AG04449 (cell line): ENCODE measurements around the gene DNAH7.

Source experiments
- CTCF ChIA-PET: fragments of 350-600 bp; formaldehyde crosslinking; extraction: SDS; loops from one replicate; lab custom pipeline; 2021; ENCODE audit warnings: antibody characterized with exemption; lab: Yijun Ruan, JAX
- POLR2A ChIA-PET: fragments of 400-600, 350-600 bp; formaldehyde crosslinking; extraction: SDS; loops from one replicate; lab custom pipeline; 2020; ENCODE audit warnings: antibody characterized with exemption, inconsistent platforms; lab: Yijun Ruan, JAX
- DNase-seq: peaks from one replicate; pipeline ENCODE4 v3.0.0-alpha.2; 2010; ENCODE audit warnings: low read depth, low spot score
- H3K4me3 ChIP-seq: 2 replicates; pipeline ENCODE4 v1.5.1; 2011; ENCODE audit warnings: low read depth, mild to moderate bottlenecking, control low read depth, low read length
- CTCF ChIP-seq: IDR thresholded peaks from one replicate; pipeline ENCODE4 v1.5.1; 2011; ENCODE audit warnings: mild to moderate bottlenecking, moderate library complexity, low read length, control low read depth, inconsistent platforms; ENCODE audit not compliant: insufficient read depth; ENCODE audit errors: missing control alignments

DNAH7 gene

DNA sequence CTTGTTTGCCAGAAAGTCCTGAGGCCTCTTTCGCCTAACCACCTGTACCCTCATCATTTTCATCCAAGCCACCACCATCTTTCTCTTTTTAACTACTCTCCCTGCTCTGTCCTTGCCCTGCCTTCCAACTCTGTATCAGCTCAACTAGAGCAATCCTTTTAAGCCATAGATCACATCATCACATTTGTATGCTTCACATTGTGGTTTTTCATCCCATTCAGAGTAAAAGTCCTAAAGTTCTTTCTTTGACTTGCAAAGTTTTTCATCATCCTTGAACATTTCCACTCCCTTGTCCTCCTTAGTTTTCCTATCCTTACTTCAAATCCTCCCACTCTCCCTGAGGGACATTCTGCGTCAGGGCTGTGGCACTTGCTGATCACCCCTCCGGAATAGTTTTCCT lies 337.7 kb downstream of the DNAH7 start:
- CTCF ChIA-PET = no interaction called here

GRCh38 chr2:195727106-195727505 lies 341.5 kb downstream of the DNAH7 start:
- ChIA-PET CTCF (interaction anchor here (1.6 kb wide), 1 partner anchor 8 kb away, joined by 4 read pairs; no protein-coding TSS in a partner anchor), POLR2A (no interaction called here)
- no peak overlapping the region for H3K4me3 ChIP-seq
- TF ChIP-seq CTCF = no peak
- no peak for DNase-seq

More for the DNA sequence above, 337.7 kb downstream of the DNAH7 start:
- no peak for DNase-seq
- H3K4me3 ChIP-seq = no peak overlapping the region
- POLR2A ChIA-PET = no interaction called here
- no peak for TF ChIP-seq CTCF

GRCh38 chr2:195722075-195722474 lies 346.6 kb downstream of the DNAH7 start:
- POLR2A ChIA-PET = no interaction called here
- no peak overlapping the region for H3K4me3 ChIP-seq
- CTCF ChIA-PET = no interaction called here
- no peak for DNase-seq
- TF ChIP-seq CTCF = no peak

DNA sequence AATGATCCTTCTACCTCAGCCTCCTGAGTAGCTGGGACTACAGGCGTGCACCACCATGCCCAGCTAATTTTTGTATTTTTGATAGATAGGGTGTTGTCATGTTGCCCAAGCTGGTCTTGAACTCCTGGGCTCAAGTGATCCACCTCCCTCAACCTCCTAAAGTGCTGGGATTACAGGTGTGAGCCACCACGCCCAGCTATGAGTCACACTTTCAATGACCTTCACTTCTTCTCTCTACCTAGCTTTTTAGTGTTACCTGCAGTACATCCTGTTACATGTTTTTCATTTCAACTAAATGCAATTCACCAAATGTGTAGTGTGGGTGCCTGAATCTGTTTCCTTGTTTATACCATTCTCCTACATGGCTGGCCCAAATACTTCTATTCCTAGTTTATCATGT lies 347.6 kb downstream of the DNAH7 start:
- H3K4me3 ChIP-seq = no peak overlapping the region
- TF ChIP-seq CTCF = no peak
- no peak for DNase-seq
- ChIA-PET POLR2A (no interaction called here), CTCF (no interaction called here)

GRCh38 chr2:195716466-195716865 lies 352.2 kb downstream of the DNAH7 start:
- H3K4me3 ChIP-seq = no peak overlapping the region
- TF ChIP-seq CTCF = no peak
- DNase-seq = no peak
- ChIA-PET POLR2A (no interaction called here), CTCF (no interaction called here)

DNA sequence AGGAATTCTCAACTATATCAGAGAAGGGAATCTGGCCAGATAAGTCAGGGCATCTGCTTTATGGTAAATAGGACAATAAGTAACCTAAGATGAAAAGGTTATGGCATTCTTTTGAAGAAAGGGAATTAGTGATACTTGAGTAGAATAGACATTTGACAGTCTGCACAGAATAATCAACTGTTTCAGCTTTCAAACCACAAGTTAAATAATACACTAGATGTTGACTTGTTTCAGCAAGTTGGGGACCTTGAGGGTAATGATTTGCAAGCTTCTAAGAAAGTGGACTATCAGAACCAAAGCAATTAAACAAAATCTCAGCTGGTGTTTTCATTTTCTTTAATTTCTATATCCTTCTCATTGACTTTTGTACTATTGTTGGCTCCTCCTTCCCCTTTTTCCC lies 357.2 kb downstream of the DNAH7 start:
- ChIA-PET CTCF (no interaction called here), POLR2A (no interaction called here)
- no peak for TF ChIP-seq CTCF
- no peak for DNase-seq
- no peak overlapping the region for H3K4me3 ChIP-seq
